Sciatic nerve (tissue), 2 donors: Measurements from ENCODE around the gene KLHL22. TPM values are rescaled to one million over a fixed set of nuclear protein-coding genes. Genes with fewer than 3 reads are reported as not detected.
A peak's percentile ranks its signal among the peaks of the same experiment; 100 is the strongest.
"Not testable (repeated sequence)": the region's sequence is repeated elsewhere in the genome, so short reads cannot be mapped to it uniquely, and the experiment has no call there.

Experiments used
- ATAC-seq: fragments of 200-7000 bp; cut with Tn5 transposase; one replicate; pipeline ENCODE4 v1.9.1; 2020; ENCODE audit warnings: mild to moderate bottlenecking, moderate library complexity
- DNase-seq: peaks from one replicate; pipeline ENCODE4 v3.0.0-alpha.2; 2020; ENCODE audit warnings: low spot score
- intact Hi-C: fragments of 100-400 bp; cut with DNase I; formaldehyde crosslinking; loops from one replicate; pipeline ENCODE4 v1.14.2; 2022
- total RNA-seq: library from RNA; stranded (reverse); fragmentation: NEBNext Ultra II Directional; extraction: Animal tissue kit (Norgen Biotek cat#: 25700); gene quantifications from one replicate; pipeline ENCODE4 v1.2.1, GENCODE V29; 2021
- donor health status: DM: no; HTN: no; CAD: no.
- donor health status: DM: no; HTN: no; CAD: no.

The KLHL22 gene, protein sequence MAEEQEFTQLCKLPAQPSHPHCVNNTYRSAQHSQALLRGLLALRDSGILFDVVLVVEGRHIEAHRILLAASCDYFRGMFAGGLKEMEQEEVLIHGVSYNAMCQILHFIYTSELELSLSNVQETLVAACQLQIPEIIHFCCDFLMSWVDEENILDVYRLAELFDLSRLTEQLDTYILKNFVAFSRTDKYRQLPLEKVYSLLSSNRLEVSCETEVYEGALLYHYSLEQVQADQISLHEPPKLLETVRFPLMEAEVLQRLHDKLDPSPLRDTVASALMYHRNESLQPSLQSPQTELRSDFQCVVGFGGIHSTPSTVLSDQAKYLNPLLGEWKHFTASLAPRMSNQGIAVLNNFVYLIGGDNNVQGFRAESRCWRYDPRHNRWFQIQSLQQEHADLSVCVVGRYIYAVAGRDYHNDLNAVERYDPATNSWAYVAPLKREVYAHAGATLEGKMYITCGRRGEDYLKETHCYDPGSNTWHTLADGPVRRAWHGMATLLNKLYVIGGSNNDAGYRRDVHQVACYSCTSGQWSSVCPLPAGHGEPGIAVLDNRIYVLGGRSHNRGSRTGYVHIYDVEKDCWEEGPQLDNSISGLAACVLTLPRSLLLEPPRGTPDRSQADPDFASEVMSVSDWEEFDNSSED
- 28.0 TPM for total RNA-seq

DNA sequence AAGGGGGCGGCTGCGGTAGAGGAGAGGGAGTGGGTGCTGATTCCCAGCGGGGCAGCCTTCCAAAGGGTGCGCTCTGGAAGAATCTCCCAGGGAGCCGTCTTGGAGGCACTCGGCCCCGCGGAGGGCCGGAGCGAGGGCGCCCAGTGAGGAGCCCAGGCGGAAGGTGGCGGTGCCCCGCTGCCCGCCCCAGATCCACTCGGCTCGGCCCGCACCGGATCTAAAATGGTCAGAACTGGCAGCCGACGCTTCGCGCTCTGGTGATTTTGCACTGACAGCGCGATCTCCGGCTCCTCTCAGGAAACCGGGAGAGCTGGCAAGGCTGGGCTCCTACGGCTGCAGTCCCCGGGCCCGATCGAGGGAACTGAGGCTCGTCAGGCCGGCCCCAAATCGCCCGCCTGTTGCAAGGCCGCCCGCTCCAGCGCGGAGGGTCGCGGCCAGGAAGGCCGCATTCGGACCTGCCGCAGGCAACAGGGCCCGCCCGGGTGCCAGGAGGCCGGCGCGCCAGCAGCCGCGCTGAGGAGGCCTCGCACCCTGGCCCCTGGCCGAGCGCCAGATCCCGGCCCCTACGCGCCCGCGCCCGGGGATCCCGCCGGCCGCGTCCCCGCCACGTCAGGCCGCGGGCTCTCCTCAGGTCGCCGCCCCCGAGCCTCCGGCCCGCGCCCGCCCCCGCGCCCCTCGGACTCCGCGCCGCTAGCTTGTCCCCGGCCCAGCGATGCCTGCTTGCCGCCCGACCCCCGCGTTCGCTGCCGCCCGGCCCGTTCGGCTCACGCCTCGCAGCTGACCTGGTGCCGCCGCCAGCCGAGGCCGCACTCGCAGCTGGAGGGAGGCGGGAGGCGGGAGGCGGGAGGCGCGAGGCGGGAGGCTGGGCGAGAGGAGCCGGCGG is at the start of gene KLHL22:
Gene KLHL22, minus strand, starts transcription at position 818 of the 883 bp plus-strand sequence. CDS start 6,584 bp downstream, outside the sequence.
- DNase-seq (peak; percentile 67), ATAC-seq (no peak)
- intact Hi-C loops: loop anchor here (10.0 kb wide), 1 partner anchor 70 kb away; no protein-coding TSS in a partner anchor

DNA sequence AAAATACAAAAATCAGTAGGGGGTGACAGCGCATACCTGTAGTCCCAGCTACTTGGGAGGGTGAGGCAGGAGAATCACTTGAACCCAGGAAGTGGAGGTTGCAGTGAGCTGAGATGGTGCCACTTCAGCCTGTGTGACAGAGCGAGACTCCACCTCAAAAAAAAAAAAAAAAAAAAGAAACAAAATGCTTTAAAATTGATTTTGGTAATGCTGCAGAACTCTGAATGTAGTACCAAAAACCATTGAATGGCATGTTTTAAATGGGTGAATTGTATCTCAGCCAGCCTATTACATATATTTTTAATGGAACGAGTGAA is 49.7 kb upstream of the KLHL22 start:
- ATAC-seq, DNase-seq, intact Hi-C loops: not testable (repeated sequence)

DNA sequence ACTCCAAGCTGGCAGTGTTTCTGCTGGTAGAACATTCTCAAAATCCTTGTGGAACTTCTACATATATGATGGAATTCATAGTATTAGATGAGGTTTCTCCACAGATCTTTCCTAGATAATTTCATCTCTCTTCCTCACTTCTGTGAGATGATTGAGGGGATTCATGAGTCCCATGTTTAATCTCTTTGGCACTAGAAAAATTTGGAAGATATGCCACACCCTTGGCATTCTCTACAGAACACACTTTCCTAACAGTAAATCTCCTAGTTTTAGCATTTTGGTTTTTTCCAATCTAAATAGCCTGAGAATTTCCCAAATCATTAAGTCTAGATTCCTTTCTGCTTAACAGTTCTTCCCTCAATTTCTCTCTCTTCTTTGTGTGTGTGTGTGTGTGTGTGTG is 47.1 kb upstream of the KLHL22 start:
- no peak for ATAC-seq
- intact Hi-C loops: no loop called here
- no peak for DNase-seq

DNA sequence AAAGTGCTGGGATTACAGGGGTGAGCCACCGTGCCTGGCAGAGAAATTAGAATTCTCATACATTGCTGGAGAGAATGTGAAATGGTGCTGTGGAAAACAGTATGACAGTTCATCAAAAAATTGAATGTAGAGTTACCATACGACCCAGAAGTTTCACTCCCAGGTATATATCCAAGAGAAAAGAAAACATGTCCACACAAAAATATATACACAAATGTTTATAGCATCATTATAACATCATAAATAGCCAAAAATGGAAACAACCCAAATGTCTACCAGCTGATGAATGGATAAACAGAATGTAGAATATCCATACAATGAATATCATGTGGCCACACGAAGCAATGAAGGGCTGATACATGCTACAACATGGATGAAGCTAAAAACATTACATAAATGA is 46.5 kb upstream of the KLHL22 start:
- DNase-seq (no peak), ATAC-seq (no peak)
- intact Hi-C loops: no loop called here

DNA sequence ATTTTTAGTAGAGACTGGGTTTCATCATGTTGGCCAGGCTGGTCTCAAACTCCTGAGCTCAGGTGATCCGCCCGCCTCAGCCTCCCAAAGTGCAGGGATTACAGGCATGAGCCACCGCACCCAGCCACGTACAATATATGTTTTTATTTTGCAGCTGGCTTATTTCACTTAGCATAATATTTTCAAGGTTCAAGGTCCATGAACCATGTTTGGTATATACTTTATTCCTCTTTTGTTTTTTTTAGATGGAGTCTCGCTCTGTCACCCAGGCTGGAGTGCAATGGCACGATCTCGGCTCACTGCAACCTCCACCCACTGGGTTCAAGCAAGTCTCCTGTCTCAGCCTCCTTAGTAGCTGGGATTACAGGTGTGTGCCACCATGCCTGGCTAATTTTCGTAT is 43.3 kb upstream of the KLHL22 start:
- intact Hi-C loops, DNase-seq, ATAC-seq: not testable (repeated sequence)

DNA sequence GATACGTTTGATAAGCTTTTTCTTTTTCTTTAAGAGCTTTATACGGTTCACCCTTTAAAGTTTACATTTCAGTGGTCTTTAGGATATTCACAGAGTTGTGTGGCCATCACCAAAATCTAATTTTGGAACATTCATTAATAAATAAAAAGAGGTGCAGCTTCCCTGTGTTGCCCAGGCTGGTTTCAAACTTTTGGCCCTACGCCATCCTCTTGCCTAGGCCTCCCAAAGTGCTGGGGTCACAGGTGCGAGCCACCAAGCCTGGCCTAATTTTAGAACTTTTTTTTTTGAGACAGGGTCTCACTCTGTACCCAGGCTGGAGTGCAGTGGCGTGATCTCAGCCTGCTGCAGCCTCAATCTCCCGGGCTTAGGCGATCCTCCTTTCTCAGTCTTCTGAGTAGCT is 42.4 kb upstream of the KLHL22 start:
- ATAC-seq (no peak), DNase-seq (no peak)
- intact Hi-C loops: no loop called here

DNA sequence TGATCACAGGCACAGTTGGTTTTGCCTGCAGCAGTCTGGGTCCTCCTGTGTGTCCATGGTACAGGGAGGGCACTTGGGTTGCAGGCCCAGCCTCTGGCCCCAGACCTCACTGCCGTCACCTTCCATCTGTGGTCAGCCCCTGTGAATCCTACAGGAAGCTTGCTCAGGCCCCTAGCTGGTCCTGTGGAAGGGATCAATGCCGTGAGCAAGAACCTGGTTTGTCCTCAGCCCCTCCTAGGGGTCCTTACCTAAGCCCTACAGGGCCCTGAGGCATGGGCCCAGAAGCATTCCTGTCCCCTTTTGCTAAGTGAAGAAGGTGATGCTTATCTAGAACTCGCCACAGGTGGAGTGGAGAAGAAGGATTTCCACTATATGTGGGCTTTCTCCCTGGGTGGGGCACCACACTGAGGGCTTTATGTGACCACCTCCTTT is 41.7 kb upstream of the KLHL22 start:
- DNase-seq: no peak
- intact Hi-C loops: no loop called here

DNA sequence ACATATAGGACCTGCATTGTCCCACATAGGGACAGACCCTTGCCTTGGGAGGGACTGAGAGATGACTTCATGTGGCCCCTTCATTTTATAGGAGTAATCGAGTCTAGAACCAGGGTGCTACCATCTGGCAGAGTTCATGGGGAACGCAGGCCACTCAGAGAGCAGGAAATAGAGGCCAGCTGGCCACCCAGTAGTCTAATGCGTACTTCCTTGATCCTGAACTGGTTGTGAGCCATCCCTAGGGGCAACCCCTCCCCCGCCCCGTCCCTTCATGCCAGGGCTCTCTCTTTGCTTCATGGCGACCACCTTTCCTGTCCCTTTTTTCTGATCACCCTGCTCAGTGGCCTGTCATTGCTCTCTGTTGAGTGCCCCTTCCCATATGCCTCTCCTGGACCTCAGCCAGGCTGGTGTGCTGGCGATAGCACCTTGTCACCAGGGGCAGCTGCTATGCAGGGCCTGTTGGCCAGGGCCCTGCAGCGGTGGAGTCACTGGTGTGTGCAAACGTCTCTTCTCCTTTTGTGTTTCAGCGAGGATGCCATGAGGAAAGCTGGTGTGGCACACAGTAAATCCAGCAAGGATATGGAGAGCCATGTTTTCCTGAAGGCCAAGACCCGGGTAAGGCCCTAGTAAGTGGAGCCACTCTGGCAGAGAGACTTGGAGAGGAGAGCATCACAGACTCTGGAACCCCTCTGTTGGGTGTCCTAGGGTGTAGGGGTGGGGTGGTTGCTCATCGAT is 41.2 kb upstream of the KLHL22 start:
- intact Hi-C loops: no loop called here
- peak; percentile 48 for DNase-seq
- ATAC-seq: no peak

More for the DNA sequence above, 41.7 kb upstream of the KLHL22 start:
- no peak for ATAC-seq

DNA sequence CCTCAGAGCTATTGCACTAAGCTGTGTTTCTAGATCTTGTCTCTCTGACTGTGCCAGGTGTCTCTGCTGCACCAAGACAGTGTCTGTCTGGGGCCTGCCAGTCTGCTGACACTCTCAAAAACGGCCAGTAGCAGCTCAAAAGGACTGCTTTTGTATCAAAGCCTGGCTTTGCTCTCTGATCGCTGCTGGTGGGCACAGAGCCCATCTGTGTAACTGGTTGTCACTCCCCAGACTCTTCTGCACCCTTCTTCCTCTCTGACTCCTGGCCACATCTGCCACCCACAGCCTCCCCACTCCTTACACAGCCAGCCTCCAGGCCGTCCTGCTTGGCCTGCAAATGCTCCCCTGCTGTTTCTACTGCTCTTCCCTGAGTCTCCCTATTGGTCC is 38.3 kb upstream of the KLHL22 start:
- intact Hi-C loops: no loop called here
- no peak for ATAC-seq
- no peak for DNase-seq

DNA sequence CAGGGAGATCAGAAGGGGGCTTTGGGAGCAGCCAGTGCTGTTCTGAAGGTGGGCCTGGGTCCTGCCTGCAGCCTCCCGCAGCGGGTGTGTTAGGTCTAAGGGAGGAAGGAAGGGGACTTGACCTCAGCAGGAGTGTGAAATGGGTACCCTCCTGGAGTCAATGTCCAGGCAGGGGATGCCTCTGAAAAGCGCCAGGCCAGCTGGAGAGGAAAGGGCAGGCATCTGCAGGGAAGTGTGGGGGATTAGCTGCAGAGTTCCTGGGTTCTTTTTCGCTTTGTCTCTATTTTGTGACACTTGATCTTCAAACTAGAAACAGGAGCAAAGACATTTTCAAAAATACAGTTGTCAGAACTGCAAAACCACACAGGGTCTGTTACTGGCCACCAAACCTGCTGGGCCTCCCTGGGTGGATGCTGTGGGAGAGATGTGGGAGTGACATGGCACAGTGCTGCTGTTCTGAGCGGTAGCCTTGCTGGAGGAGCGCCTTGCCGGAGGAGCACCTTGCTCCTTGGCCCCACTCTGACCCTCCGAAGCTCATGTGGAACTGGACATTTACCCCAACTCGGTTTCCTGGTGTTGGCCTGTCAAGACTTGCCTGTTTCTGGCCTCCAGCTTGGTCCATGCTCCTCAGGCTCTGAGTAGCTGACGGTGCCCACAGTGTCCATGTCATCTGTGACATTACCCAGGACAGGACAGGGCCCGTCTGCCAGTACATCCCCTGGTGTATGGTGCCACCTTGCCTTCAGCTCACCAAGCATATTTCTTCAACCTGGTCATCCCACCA is 37.7 kb upstream of the KLHL22 start:
- ATAC-seq: no peak
- peak; percentile 50 for DNase-seq
- intact Hi-C loops: no loop called here

DNA sequence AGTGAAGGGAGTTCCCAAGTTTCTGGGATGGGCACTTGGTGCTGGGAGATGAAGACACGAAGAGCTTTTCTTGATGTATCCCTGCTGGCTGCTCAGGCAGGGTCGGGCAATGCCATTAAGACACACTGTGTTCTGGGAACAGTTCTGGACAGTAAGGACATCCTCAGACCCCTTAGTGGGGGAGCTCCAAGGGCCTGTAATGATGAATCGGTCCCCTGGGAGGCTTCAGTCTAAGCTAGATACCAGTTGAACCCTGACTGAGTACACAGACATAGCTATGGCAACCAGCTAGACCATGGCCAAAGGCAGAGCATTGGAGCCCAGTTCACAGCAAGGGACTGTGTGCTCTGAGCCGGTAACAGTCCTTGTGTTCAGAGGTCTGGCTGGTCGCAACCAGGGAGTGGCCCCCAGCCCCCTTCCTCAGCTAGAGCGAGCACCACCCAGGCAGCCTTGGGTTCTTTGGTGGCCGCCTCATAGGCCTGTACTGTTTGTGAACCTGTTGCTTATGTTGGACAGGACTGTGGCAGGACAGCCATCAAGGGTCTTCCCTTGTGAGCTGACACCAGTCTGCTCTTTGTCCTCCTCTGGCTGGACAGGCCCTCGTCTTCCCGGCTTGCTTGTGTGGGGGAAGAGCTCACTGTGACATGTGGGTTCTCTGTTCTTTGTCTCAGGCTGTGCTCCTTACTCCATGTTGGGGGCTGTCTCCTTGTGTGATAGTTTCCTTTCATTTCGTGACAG is 36.8 kb upstream of the KLHL22 start:
- DNase-seq (peak; percentile 49), ATAC-seq (peak; percentile 29)
- intact Hi-C loops: no loop called here

DNA sequence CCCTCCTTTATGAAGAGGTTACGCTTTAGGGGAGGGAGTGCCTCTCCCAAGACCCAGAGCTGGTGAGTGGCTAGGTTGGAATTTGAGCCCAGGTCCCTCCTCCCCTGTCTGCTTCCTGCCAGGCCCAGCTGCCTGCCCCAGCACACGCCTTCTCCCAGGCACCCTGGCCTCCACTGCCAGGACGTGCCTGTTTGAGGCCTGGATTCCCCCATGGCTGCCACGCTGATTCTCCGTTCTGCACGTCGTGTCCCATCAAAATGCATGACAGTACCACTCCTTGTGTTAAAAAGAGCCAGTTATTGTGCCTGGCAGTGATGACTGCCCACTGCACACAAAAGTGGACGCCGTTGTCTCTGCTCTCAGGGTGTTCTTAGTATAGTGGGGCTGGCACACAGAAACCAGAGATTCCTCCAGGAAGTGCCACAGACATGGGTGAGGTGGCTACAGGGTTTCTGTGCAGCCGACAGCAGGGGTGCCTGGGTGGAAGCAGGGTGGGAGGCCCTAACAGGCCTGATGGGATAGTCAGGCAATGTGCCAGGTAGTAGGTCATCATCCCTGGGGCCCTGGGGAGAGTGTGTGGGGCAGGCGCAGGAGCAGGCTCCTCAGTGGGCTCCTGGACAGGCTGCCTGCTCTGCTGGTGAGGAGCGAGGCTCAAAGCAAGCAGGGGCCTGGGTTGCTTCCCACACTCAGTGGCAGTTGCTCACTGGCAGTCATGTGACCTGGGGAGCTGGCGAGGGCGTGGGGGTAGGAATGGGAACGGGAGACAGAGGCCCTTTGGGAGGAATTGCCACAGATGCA is 36.0 kb upstream of the KLHL22 start:
- intact Hi-C loops: no loop called here
- DNase-seq: peak; percentile 73
- ATAC-seq: peak; percentile 78

DNA sequence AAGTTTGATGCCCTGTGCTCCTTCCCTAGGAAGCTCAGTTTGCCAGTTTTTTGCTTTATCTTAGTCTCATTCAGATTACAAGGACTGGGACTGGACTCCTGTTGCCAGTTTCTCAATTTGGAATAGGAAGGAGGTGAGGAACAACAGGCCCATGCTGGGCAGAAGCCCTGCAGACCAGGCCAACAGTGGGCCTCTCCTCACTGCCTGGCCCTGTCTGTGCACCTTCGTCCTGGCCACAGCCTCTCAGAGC is 35.5 kb upstream of the KLHL22 start:
- DNase-seq (no peak), ATAC-seq (no peak)
- intact Hi-C loops: no loop called here

DNA sequence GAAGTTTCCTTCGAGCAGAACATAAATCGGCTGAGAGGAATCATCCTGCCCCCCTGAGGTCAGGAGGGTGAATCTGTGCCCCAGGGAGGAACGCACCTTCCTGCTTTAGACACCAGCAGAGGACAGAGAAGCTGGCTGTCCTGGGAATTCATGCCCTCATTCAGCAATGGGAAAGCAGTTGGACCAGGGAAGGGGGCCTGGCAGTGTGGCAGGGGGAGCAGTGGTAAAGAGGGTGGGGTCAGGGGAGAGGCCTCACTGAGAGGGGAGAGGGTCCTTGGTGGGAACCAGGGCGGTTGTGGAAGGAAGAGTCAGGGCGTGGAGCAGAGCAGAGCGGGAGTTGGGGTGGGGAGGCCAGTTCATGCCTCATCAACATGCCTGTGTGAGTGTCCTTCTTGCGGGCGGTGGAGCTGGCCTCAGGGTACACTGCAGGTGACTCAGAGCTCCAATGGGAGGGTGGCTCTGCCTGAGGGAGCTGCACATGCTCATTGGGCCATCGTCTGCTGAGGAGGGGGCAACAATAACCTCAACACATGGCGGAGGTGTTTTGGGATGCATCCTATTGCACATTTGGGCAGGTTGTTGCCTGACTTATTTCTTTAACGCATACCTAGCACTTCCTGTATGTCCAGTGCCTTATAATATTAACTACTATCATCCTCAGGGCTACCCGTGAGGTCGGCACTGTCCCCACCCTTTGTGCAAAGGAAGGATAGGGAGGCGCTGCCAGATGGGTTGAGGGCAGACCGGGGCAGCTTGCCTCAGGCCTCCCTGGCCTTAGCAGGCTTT is 35.0 kb upstream of the KLHL22 start:
- ATAC-seq (peak; percentile 2), DNase-seq (no peak)
- intact Hi-C loops: no loop called here

DNA sequence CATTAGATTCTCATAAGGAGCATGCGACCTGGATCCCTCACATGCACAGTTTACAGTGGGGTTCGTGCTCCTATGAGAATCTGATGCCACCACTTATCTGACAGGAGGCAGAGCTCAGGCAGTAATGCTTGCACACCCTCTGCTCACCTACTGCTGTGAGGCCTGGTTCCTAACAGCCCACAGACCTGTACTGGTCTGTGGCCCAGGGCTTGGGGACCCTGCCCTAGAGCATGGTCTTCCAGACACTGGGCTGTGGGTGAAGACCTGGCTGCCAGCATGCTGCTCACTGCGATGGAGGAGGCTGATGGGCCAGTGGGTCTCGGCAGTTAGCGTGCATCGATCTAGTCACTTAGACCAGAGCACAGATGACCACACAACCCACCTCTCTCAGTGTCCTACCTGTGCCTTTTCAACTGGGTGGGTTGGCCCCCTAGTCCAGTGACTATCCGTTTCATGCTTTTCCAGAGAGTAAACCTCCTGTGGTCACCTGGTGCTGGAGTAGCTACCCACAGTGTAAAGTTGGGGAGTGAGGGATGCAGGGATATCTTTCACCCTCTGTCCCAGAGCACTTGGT is 32.9 kb upstream of the KLHL22 start:
- DNase-seq: no peak
- intact Hi-C loops: no loop called here
- no peak for ATAC-seq
